Activated CD8-positive, alpha-beta memory T cell treated with anti-CD3 and anti-CD28 coated beads for 48 hours (primary cell): ENCODE measurements around the gene RBM20.
"Not testable (repeated sequence)": the region's sequence is repeated elsewhere in the genome, so short reads cannot be mapped to it uniquely, and the experiment has no call there.

ENCODE experiments used
- DNase-seq, 3 experiments: peaks; one replicate each; pipeline ENCODE4 v3.0.0-alpha.2; 2020; ENCODE audit warnings: low read depth in 2 of 3, low spot score in 2 of 3

The RBM20 gene

GRCh38 chr10:110647136-110647430, 2.9 kb downstream of the RBM20 start:
- DNase-seq, result no peak

- DNase-seq, result no peak
Observed at GRCh38 chr10:110648692-110649346, 4.7 kb downstream of the RBM20 start.

- no peak for DNase-seq
Observed at GRCh38 chr10:110649347-110650264, 5.5 kb downstream of the RBM20 start.

- DNase-seq, result no peak
Observed at GRCh38 chr10:110650265-110650668, 6.1 kb downstream of the RBM20 start.

- DNase-seq, result no peak
Observed at GRCh38 chr10:110651044-110651958, 7.2 kb downstream of the RBM20 start.

- DNase-seq, result no peak
Observed at GRCh38 chr10:110652475-110653118, 8.5 kb downstream of the RBM20 start.

GRCh38 chr10:110655320-110655719, 11.2 kb downstream of the RBM20 start:
- no peak for DNase-seq

GRCh38 chr10:110656612-110657011, 12.5 kb downstream of the RBM20 start:
- no peak for DNase-seq

- DNase-seq, result no peak
Observed at GRCh38 chr10:110657973-110658691, 14.0 kb downstream of the RBM20 start.

GRCh38 chr10:110659558-110659957, 15.4 kb downstream of the RBM20 start:
- DNase-seq, result no peak

- DNase-seq, result not testable (repeated sequence)
Observed at GRCh38 chr10:110660289-110660688, 16.2 kb downstream of the RBM20 start.

GRCh38 chr10:110661292-110661691, 17.2 kb downstream of the RBM20 start:
- DNase-seq, result no peak

GRCh38 chr10:110664483-110665420, 20.6 kb downstream of the RBM20 start:
- DNase-seq, result no peak

GRCh38 chr10:110666259-110666658, 22.1 kb downstream of the RBM20 start:
- DNase-seq, result not testable (repeated sequence)

GRCh38 chr10:110666673-110667072, 22.5 kb downstream of the RBM20 start:
- DNase-seq, result no peak

- no peak for DNase-seq
Observed at GRCh38 chr10:110667620-110668343, 23.6 kb downstream of the RBM20 start.

GRCh38 chr10:110668443-110668842, 24.3 kb downstream of the RBM20 start:
- DNase-seq, result no peak

GRCh38 chr10:110670335-110670734, 26.2 kb downstream of the RBM20 start:
- DNase-seq, result no peak
